OCI-LY3 (cell line): ENCODE data around the gene ST7.

Source experiments
- CTCF ChIP-seq: fragments of 200-600, 300-600 bp; sonication (generic); IDR thresholded peaks from 2 replicates; pipeline ENCODE4 v1.5.1; 2014; ENCODE audit warnings: antibody characterized with exemption, low read length, low read depth
- EZH2phosphoT487 ChIP-seq: fragments of 200-600 bp; shearing (Covaris generic); IDR thresholded peaks from 2 replicates; pipeline ENCODE4 v1.6.1; 2018; ENCODE audit warnings: antibody characterized with exemption, mixed run types, low read depth

GRCh38 chr7:117008118-117008885 lies 55.0 kb downstream of the ST7 start:
- TF ChIP-seq CTCF (no peak), EZH2phosphoT487 (no peak)
